ENCODE measurements around the gene RAB4A.

DNA sequence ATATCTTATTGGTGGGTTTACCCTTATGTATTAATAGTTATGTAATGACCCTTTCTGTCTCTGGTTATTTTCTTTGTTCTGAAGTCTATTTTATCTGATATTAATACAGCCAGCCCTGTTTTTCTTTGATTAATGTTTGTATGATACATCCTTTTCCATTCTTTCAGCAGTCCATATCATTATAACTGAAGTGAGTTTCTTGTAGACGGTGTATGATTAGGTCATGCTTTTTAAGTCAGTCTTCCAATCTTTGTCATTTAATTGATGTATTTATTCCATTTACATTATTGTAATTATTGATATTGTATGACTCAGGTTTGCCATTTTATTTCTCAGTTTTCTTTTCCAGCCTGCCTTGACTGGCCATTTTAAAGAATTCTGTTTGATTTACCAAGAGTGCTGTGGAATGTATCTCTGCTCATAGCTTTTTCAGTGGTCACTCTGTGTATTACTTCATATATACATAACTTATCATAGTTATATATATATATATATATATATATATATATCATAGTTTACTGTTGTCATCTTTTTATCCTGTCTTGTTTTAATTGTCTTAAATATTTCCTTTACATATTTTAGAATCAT is 10.5 kb downstream of the RAB4A start:
- no peak for TF ChIP-seq CTCF (IDR thresholded peaks at IDR 0.05)
- no peak for TF ChIP-seq ZFX (IDR thresholded peaks at IDR 0.05; ENCODE audit: borderline replicate concordance)
